Ammon's horn (tissue), 1 donor: ENCODE measurements around the gene CNOT6.
"Not testable (repeated sequence)": the region's sequence is repeated elsewhere in the genome, so short reads cannot be mapped to it uniquely, and the experiment has no call there.

ENCODE experiments used
- DNase-seq: peaks from one replicate; pipeline ENCODE4 v3.0.0-alpha.2; 2016; ENCODE audit warnings: low spot score

CNOT6 gene

GRCh38 chr5:180516440-180516839, 22.3 kb downstream of the CNOT6 start:
- no peak for DNase-seq

- no peak for DNase-seq
Measured at GRCh38 chr5:180519098-180519497, 24.9 kb downstream of the CNOT6 start.

GRCh38 chr5:180521101-180521500, 26.9 kb downstream of the CNOT6 start:
- DNase-seq, result no peak

- DNase-seq, result no peak
Measured at GRCh38 chr5:180521591-180521990, 27.4 kb downstream of the CNOT6 start.

- DNase-seq, result no peak
Measured at GRCh38 chr5:180522330-180522729, 28.2 kb downstream of the CNOT6 start.

- DNase-seq, result no peak
Measured at GRCh38 chr5:180523629-180524466, 29.7 kb downstream of the CNOT6 start.

- no peak for DNase-seq
Measured at GRCh38 chr5:180525399-180525798, 31.2 kb downstream of the CNOT6 start.

GRCh38 chr5:180526269-180526668, 32.1 kb downstream of the CNOT6 start:
- no peak for DNase-seq

- no peak for DNase-seq
Measured at GRCh38 chr5:180527659-180528058, 33.5 kb downstream of the CNOT6 start.

- DNase-seq, result not testable (repeated sequence)
Measured at GRCh38 chr5:180531036-180531585, 36.9 kb downstream of the CNOT6 start.

- DNase-seq, result no peak
Measured at GRCh38 chr5:180532268-180532667, 38.1 kb downstream of the CNOT6 start.

- no peak for DNase-seq
Measured at GRCh38 chr5:180533845-180534244, 39.7 kb downstream of the CNOT6 start.

GRCh38 chr5:180535573-180535972, 41.4 kb downstream of the CNOT6 start:
- DNase-seq, result no peak

- DNase-seq, result no peak
Measured at GRCh38 chr5:180540050-180540694, 46.0 kb downstream of the CNOT6 start.

- no peak for DNase-seq
Measured at GRCh38 chr5:180541710-180542109, 47.5 kb downstream of the CNOT6 start.

- no peak for DNase-seq
Measured at GRCh38 chr5:180545248-180545647, 51.1 kb downstream of the CNOT6 start.

- no peak for DNase-seq
Measured at GRCh38 chr5:180548563-180548962, 54.4 kb downstream of the CNOT6 start.

GRCh38 chr5:180553530-180553929, 59.4 kb downstream of the CNOT6 start:
- DNase-seq, result no peak

- DNase-seq, result no peak
Measured at GRCh38 chr5:180555168-180555921, 61.2 kb downstream of the CNOT6 start.

GRCh38 chr5:180557217-180557809, 63.1 kb downstream of the CNOT6 start:
- DNase-seq, result no peak

- no peak for DNase-seq
Measured at GRCh38 chr5:180558232-180558631, 64.1 kb downstream of the CNOT6 start.

- DNase-seq, result no peak
Measured at GRCh38 chr5:180563994-180564393, 69.8 kb downstream of the CNOT6 start.
